Osteocyte (in vitro differentiated cells): ENCODE data around the gene LINGO1. TPM values are rescaled to one million over a fixed set of nuclear protein-coding genes. Genes with fewer than 3 reads are reported as not detected.
A peak's percentile ranks its signal among the peaks of the same experiment; 100 is the strongest.

Source experiments
- DNase-seq: peaks from one replicate; pipeline ENCODE4 v3.0.0; 2021; ENCODE audit warnings: mixed read lengths; ENCODE audit not compliant: unreplicated experiment; ENCODE audit errors: extremely low spot score
- H3K27ac Mint-ChIP-seq: one replicate; pipeline ENCODE4 v1.8.0; 2021; ENCODE audit warnings: mild to moderate bottlenecking, mixed read lengths; ENCODE audit not compliant: unreplicated experiment
- H3K27me3 Mint-ChIP-seq: one replicate; pipeline ENCODE4 v1.8.0; 2021; ENCODE audit warnings: mixed read lengths; ENCODE audit not compliant: unreplicated experiment
- H3K36me3 Mint-ChIP-seq: one replicate; pipeline ENCODE4 v1.8.0; 2021; ENCODE audit warnings: mixed read lengths; ENCODE audit not compliant: unreplicated experiment
- H3K4me1 Mint-ChIP-seq: one replicate; pipeline ENCODE4 v1.8.0; 2021; ENCODE audit warnings: mixed read lengths; ENCODE audit not compliant: unreplicated experiment
- H3K4me3 Mint-ChIP-seq: one replicate; pipeline ENCODE4 v1.8.0; 2021; ENCODE audit warnings: mild to moderate bottlenecking, moderate library complexity, mixed read lengths; ENCODE audit not compliant: unreplicated experiment
- H3K9me3 Mint-ChIP-seq: one replicate; pipeline ENCODE4 v1.8.0; 2021; ENCODE audit warnings: mixed read lengths; ENCODE audit not compliant: unreplicated experiment
- CTCF ChIP-seq: fragments of 200-600 bp; sonication (generic); IDR thresholded peaks from 2 replicates; pipeline ENCODE4 v1.5.0; 2021; ENCODE audit warnings: antibody characterized with exemption, mild to moderate bottlenecking, moderate library complexity
- long read RNA-seq: library from polyadenylated mRNA; unstranded; transcript quantifications from one replicate; pipeline ENCODE4 v2.0.0, GENCODE V29; 2021
- total RNA-seq: library from RNA; stranded (reverse); gene quantifications from 2 replicates; pipeline ENCODE4 v1.2.1, GENCODE V29; 2021

The LINGO1 gene
- 2.1 and 2.4 TPM in 2 replicates for total RNA-seq
- long read RNA-seq = 0 reads

GRCh38 chr15:77632534-77633133 lies at the start of gene LINGO1:
LINGO1 (minus strand) TSS chr15:77632912; CDS start chr15:77632315, 597 bp downstream.
- no peak for TF ChIP-seq CTCF
- peaks cover 13% of the 10 kb centered on the region for H3K4me1 Mint-ChIP-seq
- H3K27me3 Mint-ChIP-seq = peaks cover 53% of the 10 kb centered on the region
- no peak for DNase-seq
- H3K9me3 Mint-ChIP-seq = no peaks in the 10 kb centered on the region
- no peaks in the 10 kb centered on the region for H3K36me3 Mint-ChIP-seq
- no peak within 1 kb of the TSS for H3K27ac Mint-ChIP-seq
- peak within 1 kb of the TSS; percentile 70 for H3K4me3 Mint-ChIP-seq

- Mint-ChIP-seq H3K4me3 (no peak overlapping the region), H3K27me3 (peaks cover 53% of the 10 kb centered on the region), H3K27ac (no peak overlapping the region), H3K36me3 (no peaks in the 10 kb centered on the region), H3K9me3 (no peaks in the 10 kb centered on the region), H3K4me1 (no peaks in the 10 kb centered on the region)
- DNase-seq = no peak
- no peak for TF ChIP-seq CTCF
These were observed 48.6 kb upstream of the LINGO1 start for GRCh38 chr15:77681362-77681761.

DNA sequence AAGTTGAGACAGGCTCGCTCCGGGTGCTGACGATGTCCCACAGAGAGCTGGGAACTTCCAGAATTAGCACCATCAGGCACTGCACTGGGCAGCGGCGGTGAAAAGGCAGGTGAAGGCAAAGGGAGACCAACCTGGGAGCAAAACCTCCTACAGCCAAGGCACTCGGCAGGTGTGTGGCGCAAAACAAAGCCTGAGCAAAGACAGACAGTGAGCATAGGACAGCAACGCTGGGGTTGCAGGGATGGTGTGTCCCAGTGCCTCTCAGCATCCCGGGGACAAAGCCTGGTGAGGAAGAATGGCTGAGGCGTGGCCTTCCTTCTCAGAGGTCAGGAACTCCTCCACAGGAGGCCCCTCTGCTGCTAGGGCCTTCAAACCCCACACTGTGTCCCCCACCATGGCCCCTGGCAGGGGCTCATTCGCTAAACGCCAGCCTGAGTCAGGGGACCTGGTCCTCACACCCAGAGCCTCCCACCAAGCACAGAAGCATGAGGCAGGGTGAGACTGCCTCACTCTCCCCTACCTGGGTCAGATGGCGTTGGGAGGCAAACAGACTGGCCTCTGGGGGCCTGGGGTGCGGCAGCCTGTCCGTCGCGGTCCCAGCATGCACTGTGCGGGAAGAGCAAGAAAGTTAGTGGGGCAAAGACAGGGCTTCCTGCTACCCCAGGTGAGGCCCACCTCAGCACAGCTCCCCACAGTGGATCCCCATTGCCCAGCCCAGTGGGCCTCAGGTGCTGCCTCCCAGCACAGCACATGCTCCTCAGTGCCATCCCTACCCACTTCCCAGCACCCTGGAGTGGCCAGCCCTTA lies 44.1 kb upstream of the LINGO1 start:
- H3K27ac Mint-ChIP-seq = no peak overlapping the region
- H3K4me3 Mint-ChIP-seq = no peak overlapping the region
- H3K27me3 Mint-ChIP-seq = peaks cover 36% of the 10 kb centered on the region
- H3K9me3 Mint-ChIP-seq = no peaks in the 10 kb centered on the region
- no peaks in the 10 kb centered on the region for H3K4me1 Mint-ChIP-seq
- TF ChIP-seq CTCF = no peak
- H3K36me3 Mint-ChIP-seq = no peaks in the 10 kb centered on the region
- DNase-seq = no peak

DNA sequence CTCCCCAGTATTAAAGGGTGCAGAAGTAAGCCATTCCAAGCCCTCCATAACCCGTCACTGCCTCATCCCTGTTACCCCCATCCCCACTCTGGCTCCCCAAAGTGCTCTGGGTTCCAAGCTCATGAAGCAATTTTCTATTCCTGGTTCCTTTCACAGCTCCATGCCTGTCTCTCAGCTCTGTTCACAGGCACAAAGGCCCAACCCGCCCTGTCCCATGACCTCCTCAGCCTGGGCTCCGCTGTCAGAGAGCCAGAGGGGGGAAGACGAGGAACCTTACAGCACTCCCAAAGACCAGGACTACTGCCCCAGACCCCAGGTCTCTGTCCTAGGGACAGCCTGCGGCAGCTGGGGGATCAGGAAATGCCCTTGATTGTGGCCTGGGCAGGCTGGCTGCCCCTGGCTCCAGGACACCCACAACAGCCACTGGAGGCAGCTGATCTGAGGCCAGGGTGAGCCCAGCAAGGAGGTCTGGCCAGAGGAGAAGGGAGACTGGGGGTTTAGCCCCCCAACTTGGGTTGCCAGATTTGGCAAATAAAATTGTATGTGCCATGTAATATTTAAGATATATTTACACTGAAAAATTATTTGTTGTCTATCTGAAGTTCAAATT lies 43.2 kb upstream of the LINGO1 start:
- no peak for TF ChIP-seq CTCF
- Mint-ChIP-seq H3K4me1 (no peaks in the 10 kb centered on the region), H3K36me3 (no peaks in the 10 kb centered on the region), H3K9me3 (no peaks in the 10 kb centered on the region), H3K4me3 (no peak overlapping the region), H3K27me3 (peaks cover 34% of the 10 kb centered on the region), H3K27ac (no peak overlapping the region)
- DNase-seq = no peak

GRCh38 chr15:77674327-77674726 lies 41.6 kb upstream of the LINGO1 start:
- Mint-ChIP-seq H3K27me3 (peaks cover 34% of the 10 kb centered on the region), H3K27ac (no peak overlapping the region), H3K36me3 (no peaks in the 10 kb centered on the region), H3K9me3 (no peaks in the 10 kb centered on the region), H3K4me1 (no peaks in the 10 kb centered on the region), H3K4me3 (no peak overlapping the region)
- DNase-seq = no peak
- no peak for TF ChIP-seq CTCF
